Activated T-helper 9 cell treated with anti-CD3 and anti-CD28 coated beads, Interleukin-2, amount 50 U/mL, for 16 hours (primary cell): ENCODE results near the gene OR10X1.

Source experiments
- DNase-seq: peaks from one replicate; pipeline ENCODE4 v3.0.0-alpha.2; 2020; ENCODE audit warnings: low read depth

Gene OR10X1

GRCh38 chr1:158579733-158580132 lies at the start of gene OR10X1:
TSS of gene OR10X1 (minus strand) at chr1:158579899. CDS start at chr1:158579899, 0 bp downstream.
- DNase-seq: no peak

GRCh38 chr1:158613764-158614163 lies 34.1 kb upstream of the OR10X1 start:
- DNase-seq: no peak

GRCh38 chr1:158611916-158612315 lies 32.2 kb upstream of the OR10X1 start:
- DNase-seq: no peak

- DNase-seq: no peak
Measured at GRCh38 chr1:158607296-158607695, 27.6 kb upstream of the OR10X1 start.

- no peak for DNase-seq
Measured at GRCh38 chr1:158604968-158605367, 25.3 kb upstream of the OR10X1 start, which contains the start of gene OR10Z1. TSS of gene OR10Z1 (plus strand) at chr1:158605268. CDS start at chr1:158606439, 1,171 bp downstream.

- DNase-seq: no peak
Measured at GRCh38 chr1:158600735-158601134, 21.0 kb upstream of the OR10X1 start.

- no peak for DNase-seq
Measured at GRCh38 chr1:158586942-158587341, 7.2 kb upstream of the OR10X1 start.

- DNase-seq: no peak
Measured at GRCh38 chr1:158583962-158584361, 4.3 kb upstream of the OR10X1 start.

GRCh38 chr1:158577561-158577960 lies 2.1 kb downstream of the OR10X1 start:
- DNase-seq: no peak

GRCh38 chr1:158572226-158572625 lies 7.5 kb downstream of the OR10X1 start:
- DNase-seq: no peak

GRCh38 chr1:158570480-158570879 lies 9.2 kb downstream of the OR10X1 start, which contains the start of gene OR6P1:
TSS of gene OR6P1 (minus strand) at chr1:158570580. CDS start at chr1:158563604, 6,976 bp downstream.
- no peak for DNase-seq

GRCh38 chr1:158564608-158565007 lies 15.1 kb downstream of the OR10X1 start:
- no peak for DNase-seq

GRCh38 chr1:158563853-158564252 lies 15.8 kb downstream of the OR10X1 start:
- DNase-seq: no peak

- no peak for DNase-seq
Measured at GRCh38 chr1:158559696-158560095, 20.0 kb downstream of the OR10X1 start.

- no peak for DNase-seq
Measured at GRCh38 chr1:158554352-158554751, 25.3 kb downstream of the OR10X1 start, which contains the start of gene OR6Y1. TSS of gene OR6Y1 (minus strand) at chr1:158554405. CDS start at chr1:158548105, 6,300 bp downstream.

- no peak for DNase-seq
Measured at GRCh38 chr1:158552296-158552695, 27.4 kb downstream of the OR10X1 start.

- DNase-seq: no peak
Measured at GRCh38 chr1:158547533-158547932, 32.2 kb downstream of the OR10X1 start.

- DNase-seq: no peak
Measured at GRCh38 chr1:158537609-158538008, 42.1 kb downstream of the OR10X1 start.

GRCh38 chr1:158534496-158534895 lies 45.2 kb downstream of the OR10X1 start:
- no peak for DNase-seq
